ENCODE data around the gene COPZ2. TPM values are rescaled to one million over a fixed set of nuclear protein-coding genes. Genes with fewer than 3 reads are reported as not detected.
"Not testable (repeated sequence)": the region's sequence is repeated elsewhere in the genome, so short reads cannot be mapped to it uniquely, and the experiment has no call there.

Gene COPZ2
- total RNA-seq, 1 donor from 2014 or later, result 57.6 TPM

DNA sequence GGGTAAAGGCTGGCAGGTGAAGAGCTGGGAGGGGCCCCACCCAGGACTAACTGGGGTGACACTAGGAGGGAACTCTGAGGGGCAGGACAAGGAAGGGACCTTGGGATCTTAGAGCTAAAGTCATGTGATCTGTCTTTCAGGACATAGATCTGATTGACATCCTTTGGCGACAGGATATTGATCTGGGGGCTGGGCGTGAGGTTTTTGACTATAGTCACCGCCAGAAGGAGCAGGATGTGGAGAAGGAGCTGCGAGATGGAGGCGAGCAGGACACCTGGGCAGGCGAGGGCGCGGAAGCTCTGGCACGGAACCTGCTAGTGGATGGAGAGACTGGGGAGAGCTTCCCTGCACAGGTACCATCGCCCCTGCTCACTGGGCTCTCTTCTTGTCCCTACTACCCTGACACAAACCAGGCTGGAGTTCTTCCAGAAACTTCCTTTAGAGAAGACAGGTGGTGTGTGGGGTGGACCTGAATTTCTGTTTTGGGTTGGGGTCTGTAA, 18.7 kb upstream of the COPZ2 start:
- DNase-seq (ENCODE audit: low read depth), result no peak

DNA sequence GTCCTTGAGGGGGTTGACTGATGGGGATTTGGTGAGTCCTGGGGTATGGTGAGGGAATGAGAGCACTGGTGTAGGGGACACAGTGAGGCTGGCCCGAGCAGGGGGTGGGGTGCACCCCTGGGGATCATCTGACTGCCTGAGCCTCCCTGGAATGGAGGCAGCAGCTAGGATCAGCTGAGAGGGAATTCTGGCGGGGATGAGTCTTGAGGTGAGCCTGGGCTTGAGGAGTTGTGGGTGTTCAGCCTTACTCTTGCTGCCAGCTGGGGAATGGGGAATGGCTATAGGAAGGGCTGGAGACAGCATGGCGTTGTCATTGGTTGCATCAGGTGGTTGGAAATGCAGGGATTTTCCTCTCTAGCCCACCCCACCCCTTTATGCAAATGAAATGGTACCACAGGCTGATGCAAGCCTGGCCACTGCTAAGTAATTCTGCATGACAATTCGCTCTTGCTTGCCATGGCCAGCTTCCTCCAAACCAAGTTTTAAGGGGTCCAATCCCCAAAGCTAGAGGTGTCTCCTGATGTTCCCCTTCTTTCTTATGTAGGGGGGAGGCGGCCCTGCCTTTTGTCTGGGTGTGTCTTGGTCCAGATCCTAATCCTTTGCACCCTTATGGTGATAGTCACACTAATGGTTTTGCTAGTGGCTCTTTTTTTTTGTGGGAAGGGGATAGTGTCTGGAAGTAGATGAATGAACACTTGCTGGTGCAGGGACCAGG, 18.1 kb upstream of the COPZ2 start:
- no peak for DNase-seq (ENCODE audit: low read depth)

GRCh38 chr17:48054238-48055185, 16.9 kb upstream of the COPZ2 start:
- DNase-seq (ENCODE audit: low read depth), result peak; percentile 32

GRCh38 chr17:48053758-48054237, 16.2 kb upstream of the COPZ2 start:
- DNase-seq (ENCODE audit: low read depth), result no peak

DNA sequence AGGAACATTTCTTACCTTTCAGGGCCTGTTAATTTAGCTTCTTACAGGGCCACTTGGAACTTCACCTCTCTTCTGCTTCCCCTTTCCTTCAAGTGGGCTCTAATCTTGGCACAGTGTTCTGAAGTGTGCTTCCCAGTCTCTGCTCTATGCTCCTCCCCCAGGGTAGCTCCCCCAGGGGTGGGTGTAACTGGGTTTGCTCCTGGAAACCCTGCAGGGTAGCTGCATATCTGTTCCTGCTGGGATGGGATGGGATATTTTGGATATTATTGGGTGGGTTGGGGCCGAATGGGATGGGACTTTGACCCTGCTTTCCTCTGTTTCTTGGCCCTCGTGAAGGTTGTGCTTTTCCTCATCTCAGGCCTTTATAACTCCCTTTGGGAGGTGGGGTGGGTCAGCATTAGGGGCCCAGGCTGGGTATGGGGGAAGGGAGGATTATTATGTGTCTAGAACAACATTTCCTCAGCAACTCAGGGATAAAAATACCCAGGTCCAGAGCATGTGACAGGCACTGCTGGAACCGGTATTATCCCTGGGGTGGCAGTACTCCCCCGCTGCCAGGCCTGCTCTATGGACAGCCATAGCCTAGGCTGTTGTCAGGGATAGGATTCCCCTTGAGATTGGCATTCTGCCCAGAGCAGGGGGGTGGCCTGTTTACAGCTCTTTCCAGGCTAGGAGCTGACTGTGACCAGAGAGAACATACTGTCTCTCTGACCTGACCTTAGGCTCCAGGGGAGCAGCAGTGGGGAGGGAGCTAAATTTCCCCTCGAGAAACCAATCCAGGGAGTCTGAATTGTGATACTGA, 15.6 kb upstream of the COPZ2 start:
- peak; percentile 90 for DNase-seq (ENCODE audit: low read depth)

DNA sequence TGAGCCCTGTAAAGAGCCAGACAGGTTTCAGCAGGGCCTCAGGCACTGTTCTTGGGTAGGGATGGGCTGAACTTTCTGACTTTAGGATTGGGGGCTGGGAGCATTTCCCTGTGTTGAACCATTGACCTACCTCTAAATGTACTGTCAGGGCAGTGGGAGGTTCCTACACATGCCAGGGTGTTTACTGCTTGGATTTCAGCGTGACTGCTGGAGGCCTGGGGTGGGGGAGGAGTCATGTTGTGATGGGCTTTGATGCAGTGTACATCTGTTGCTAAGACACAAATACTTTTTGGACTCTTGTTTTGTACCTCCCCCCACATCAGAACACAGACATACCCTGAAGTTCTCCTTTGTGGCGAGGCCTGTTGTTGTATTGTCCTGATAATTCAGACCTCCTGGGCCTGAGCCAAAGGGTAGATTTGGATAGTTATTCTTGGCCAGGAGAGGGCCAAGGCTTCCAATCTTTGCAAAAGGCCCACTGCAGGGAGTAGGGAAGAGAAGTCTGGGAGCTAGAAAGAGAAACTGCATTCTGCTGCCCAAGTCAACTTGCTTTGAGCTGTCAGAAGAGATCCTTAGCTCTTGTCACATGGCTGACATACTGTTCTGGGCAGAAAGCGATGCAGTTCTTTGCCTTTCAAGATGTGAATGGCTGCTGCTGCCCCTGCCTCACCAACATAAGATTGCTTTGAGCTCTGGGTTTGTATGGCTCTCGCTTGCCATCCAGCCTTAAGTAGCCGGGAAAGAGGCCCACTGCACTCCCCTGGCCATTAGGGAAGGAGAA, 14.3 kb upstream of the COPZ2 start:
- DNase-seq (ENCODE audit: low read depth), result peak; percentile 95

GRCh38 chr17:48051283-48051682, 13.7 kb upstream of the COPZ2 start:
- no peak for DNase-seq (ENCODE audit: low read depth)

DNA sequence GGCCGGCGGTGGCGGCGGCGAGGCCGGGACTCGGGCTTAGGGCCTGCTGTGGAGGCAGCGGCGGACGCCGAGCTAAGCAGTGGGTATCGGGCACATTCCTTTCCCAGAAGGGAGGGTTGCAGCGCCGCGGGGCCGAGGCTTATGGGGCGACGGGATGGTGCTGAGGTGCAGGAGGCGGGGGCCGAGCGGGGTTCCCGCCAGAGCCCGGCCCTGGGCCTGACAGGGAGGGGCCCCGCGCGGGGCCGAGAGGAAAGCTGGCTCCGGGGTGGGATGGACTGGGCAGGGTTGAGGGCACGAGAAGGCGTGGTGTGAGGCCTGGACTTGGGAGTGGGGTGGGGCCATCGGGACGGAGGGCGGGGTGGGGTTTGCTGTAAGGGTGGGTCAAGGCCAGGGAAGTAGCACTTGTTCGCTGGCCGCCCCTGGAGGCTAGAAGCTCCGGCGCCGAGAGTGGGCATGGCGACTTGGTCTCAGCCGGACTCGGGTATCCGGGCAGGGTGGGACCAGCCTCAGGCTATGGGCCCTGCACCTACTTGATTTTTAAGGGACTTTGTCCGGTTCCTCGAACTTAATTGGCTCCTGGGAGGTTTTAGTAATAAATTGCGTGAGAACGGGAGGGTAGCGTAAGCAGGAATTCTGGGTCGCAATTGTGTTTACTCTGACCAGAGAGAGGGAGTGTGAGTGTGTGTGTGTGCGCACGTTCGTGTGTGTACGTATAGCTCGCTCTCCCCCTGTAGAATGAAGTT, 11.0 kb upstream of the COPZ2 start:
- peak; percentile 97 for DNase-seq (ENCODE audit: low read depth)

DNA sequence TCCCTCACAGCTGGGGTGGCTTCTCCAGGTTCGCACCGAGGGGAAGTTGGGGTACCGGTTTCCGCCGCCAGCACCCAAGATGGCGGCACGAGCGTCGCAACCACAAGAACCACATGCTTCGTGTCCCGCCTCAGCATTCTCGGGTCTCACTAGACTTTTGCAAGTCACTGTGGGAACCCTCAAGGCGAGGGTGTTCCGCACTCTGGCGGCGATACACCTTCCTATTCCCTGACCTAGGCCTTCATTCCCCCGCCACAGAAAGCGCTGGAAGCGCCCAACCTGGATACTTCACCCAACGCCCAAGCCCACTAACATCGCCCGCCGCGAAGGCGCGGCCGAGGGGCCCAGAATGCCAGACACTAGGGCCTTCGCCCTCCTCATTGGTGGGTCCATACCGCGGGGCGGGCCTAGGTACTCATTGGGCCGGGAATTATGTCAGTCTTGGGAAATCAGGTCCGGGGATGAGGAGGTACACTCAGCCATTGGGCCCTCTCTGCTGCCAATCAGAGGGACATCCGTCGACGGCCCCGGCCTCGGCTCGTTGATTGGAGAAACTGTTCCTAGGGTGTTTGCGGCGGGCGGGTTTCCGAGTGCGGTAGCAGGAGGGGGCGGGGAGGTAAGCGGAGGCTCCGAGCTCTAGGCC, 10.3 kb upstream of the COPZ2 start, which contains the start of gene NFE2L1:
Gene NFE2L1, plus strand, starts transcription at position 619 of the 643 bp plus-strand sequence. CDS start 2,760 bp downstream, outside the sequence.
- peak; percentile 100 for DNase-seq (ENCODE audit: low read depth)

- DNase-seq (ENCODE audit: low read depth), result peak; percentile 47
These were observed 9.6 kb upstream of the COPZ2 start for GRCh38 chr17:48047113-48047740.

- no peak for DNase-seq (ENCODE audit: low read depth)
These were observed 8.7 kb upstream of the COPZ2 start for GRCh38 chr17:48046296-48046695.

DNA sequence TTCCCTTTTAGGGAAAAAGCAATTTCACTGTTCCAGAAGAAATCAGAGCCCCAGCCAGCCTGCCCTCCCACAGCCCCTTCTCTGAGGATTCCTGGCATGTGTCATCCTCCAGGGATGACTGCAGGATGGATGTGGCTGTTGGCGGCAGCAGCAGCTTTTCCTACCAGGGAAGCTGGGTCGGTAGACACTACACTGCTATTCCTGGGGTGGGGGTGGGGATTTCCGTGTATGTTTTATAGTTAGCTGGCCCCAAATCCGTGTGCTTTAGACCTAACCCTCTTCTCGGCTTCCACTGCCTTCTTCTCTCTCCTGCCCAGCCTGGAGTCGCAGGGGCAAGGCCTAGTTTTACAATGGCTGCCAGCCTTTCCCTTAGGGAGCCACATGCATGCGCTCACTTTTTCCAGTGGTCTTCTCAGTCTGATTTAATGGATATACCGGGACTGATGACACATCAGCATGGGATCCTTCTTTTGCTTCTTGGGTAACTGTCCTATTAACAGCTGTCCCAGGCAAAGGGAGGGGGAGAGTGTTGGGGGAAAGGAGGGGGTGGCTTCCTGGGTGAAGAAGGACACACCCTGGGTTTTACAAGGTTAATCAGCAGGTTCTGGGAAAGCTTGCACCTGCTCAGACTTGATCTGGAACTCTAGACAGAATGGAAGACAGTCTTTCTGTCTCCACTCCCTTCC, 7.9 kb upstream of the COPZ2 start:
- DNase-seq (ENCODE audit: low read depth), result peak; percentile 99

- DNase-seq (ENCODE audit: low read depth), result no peak
These were observed 7.3 kb upstream of the COPZ2 start for GRCh38 chr17:48044851-48045250.

DNA sequence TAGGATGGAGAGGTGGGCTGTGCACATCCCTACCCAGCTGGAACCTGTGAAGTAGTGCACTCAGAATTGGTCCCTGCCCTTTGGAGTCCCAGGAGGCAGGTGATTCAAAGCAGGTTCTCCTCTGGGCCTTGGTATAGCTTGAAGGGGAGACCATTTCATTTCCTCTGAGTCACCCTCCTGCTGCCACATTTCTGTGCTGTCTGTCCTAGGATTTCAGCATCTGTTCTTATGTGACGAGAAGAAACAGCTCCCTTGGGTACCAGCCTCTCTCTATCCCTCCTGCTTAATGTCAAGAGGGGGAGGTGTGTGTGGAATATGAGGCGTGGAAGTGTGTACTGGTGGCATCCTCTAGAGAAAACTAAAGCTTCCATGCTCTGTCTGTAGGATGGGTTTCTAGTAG, 5.6 kb upstream of the COPZ2 start:
- DNase-seq (ENCODE audit: low read depth), result peak; percentile 67

- no peak for DNase-seq (ENCODE audit: low read depth)
These were observed 1.1 kb upstream of the COPZ2 start for GRCh38 chr17:48038687-48039086.

GRCh38 chr17:48037838-48038323, 284 bp upstream of the COPZ2 start:
- DNase-seq (ENCODE audit: low read depth), result peak; percentile 34

- DNase-seq (ENCODE audit: low read depth), result no peak
These were observed 933 bp downstream of the COPZ2 start for GRCh38 chr17:48036693-48037035.

DNA sequence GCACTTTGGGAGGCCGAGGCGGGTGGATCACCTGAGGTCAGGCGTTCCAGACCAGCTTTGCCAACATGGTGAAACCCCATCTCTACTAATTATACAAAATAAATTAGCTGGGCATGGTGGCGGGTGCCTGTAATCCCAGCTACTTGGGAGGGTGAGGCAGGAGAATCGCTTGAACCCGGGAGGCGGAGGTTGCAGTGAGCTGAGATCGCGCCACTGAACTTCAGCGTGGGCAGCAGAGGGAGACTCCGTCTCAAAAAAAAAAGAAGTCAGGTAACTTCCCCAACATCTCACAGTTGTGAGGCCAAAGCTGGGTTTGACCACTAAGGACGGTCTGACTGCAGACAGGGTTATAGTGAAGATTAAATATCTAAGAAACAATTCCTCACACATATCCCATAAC, 2.9 kb downstream of the COPZ2 start:
- DNase-seq (ENCODE audit: low read depth), result not testable (repeated sequence)
